ENCODE results near the gene NUP210L.
"Not testable (repeated sequence)": the region's sequence is repeated elsewhere in the genome, so short reads cannot be mapped to it uniquely, and the experiment has no call there.

NUP210L gene

DNA sequence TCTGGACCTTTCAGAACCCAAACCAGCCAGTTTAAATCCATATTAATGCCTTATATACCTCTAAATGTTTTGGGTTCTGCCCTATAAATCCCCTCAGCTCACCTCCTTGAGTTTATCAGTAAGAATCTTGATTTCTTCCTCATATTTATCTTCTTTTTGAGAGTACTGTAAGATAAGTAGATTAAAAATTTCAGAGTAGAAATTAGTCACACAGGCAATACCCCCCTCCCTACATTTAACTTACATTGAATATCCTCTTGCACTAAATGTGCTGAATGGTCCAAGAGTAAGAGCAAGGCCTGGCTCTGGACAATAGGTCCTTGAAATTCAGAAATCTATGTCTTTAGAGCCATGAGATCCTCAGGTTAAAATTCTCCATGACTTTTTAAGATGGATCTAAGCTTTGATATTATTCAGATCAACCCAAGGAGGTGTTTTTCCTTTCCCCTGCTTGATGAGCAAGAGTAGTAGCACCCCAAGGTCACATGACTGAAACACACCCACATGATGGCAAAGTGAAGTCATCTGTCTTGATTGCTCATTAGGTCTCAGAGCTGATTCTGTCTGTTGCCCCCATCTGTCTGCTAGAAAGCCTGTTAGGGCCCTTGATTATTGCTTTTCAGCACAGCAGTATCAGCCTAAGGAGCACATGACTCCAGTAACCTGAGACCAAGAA lies 15.8 kb upstream of the NUP210L start:
- DNase-seq (ENCODE audit: low spot score) = peak; percentile 46

DNA sequence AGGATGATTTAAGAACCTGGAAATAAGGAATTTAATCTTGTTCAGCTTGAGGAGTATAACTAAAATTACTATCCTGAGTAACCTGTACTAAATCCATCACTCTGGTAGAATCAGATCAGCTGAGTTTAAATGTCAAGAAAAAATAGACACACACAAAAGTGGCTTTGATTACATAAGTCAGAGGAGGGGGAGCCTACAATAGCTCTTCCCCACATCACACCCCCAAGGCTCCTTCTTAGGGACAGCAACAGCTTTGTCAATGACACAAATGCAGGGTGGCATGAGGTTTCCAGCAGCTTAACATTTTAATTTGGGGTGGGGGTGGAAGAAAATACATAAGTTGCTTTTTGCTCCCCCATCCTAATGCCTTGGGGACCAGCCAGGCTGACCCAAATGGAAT lies 12.6 kb upstream of the NUP210L start:
- no peak for DNase-seq (ENCODE audit: low spot score)

DNA sequence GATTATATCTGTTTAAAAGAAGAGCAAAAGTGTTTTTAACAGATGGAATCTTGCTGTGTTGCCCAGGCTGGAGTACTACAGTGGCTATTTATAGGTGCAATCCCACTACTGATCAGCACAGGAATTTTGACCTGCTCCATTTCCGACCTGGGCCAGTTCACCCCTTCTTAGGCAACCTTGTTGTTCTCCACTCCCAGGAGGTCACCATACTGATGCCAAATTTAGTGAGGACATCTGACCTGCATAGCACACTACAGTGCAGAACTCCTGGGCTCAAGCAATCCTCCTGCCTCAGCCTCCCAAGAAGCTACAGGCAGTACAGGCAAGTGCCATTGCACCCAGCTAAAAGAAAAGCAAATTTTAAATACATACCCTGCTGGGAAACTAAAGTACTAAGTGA lies 11.3 kb upstream of the NUP210L start:
- no peak for DNase-seq (ENCODE audit: low spot score)

DNA sequence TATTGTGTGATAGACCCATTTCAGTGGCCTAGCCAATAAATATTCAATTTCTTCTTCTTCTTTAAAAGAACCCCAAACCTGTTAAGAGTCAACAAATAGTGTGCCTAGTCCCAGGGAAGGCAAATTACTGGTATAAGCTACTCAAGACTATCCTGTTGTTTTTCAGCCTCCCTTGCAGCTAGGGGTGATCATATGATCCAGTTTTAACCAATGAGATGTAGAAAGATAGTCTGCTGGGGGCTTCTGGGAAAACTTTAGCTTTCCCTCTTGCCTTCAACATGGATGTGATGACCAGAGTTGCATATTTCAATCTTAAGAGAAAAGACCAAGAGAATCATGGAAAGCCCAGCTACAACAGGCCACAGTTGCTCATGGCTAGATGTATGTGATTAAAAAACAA lies 4.7 kb upstream of the NUP210L start:
- no peak for DNase-seq (ENCODE audit: low spot score)

DNA sequence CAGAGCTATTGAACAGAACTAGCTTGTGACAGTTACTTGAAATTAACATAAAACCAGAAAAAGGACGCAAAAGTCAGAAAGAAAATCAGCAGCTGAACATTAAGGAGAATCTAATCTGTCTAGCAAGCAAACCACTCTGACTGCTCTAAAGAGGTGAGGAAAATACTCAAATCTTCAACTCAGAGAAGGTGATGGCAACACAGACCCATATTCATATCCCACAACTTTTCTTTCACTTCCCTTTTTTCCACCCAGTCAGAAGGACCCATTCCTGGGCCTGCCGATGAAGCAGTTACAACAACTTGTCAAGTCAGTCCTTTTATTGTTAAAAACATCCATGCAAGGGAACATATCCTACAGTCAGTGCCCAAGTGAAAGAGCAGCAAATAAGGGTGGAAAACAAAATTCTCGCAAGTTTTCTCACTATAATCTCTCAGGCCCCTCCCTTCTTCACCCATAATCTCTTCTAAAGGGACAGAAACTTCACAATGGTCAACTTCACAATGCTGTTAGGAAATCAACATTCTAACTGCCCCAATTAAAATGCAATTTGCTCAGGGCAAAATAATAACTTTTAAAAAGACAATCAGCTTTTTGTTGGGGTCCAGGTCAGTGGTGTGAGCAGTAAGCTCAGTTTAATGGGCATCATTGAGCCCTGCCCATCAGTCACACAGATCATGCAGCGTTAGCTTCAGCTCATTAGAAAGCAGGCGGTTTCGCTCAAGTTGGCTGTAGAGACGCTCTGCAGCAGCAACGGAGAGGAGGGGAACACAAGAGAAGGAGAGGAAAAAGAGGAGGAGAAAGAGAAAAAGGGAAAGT lies 3.6 kb upstream of the NUP210L start:
- no peak for DNase-seq (ENCODE audit: low spot score)

DNA sequence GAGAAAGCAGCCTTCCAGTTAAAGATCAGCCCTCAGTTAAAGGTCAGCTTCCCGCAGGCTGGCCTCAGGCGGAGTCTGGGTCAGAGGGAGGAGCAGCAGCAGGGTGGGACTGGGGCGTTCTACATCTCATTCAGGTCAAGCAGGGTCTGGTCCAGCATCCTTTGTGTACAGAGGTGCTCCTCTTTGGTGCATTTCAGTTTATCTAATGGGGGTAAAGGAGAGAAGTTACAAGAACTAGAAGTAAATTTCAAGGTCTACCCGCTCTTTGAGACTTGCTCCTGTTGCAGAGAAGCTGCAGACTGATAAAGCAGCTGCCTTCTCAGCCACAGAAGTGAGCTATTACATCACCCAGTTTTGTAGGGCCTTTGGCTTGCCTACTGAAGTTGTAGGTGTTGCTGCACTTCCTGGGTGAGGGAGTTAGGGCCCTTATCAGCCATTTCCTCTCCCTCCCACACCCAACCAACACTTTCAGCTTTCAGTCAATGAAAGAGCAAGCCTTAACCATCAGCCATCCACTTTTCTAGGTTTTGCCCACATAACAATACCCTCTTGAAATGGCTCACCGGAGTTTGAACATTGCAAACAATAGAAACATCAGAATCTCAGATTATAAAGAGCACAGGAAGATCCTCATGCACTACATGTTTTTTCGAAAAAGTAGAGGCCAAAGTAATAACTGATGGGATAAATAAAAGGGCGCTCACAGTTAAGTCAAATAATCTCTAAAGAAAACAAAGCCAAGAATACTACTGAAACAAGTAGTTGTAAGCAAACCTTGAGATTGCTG lies 2.8 kb upstream of the NUP210L start:
- peak; percentile 84 for DNase-seq (ENCODE audit: low spot score)

DNA sequence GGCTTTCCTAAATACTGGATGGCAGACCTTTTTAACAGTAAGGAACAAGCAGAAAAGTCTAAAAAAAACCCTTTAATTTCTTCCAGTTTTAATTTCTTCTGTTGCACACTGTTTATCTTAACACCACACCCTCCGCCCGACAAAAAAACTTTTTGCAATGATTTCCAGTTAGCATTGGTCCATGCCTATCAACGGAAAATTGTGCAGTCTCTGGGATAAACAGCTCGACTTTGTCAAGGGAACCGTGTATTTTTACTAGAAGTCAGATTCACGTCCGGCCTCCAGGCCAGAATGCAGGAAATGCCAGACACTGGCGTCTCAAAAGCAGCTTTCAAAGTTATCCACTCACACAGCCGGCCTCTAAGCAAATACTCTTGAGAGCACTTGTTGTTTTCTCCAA lies 378 bp upstream of the NUP210L start:
- no peak for DNase-seq (ENCODE audit: low spot score)

DNA sequence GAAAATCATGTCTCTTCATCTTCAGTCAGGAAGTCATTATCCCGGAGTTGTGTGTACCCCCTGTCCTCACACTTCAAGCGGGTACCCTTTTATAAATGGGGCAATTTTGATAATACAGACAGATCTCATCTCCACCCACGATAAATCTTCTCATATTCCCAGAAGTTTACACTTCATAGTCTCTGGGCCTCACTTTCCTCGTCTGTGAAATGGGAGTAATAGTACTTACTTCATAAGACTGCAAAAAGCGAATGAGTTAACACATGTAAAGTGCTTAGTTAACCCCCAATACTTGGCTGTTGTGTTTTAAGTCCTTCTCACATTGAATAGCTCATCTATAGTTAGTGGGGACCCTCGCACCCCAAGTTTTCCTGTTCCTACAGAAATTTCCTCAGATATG lies 820 bp downstream of the NUP210L start:
- DNase-seq (ENCODE audit: low spot score) = no peak

DNA sequence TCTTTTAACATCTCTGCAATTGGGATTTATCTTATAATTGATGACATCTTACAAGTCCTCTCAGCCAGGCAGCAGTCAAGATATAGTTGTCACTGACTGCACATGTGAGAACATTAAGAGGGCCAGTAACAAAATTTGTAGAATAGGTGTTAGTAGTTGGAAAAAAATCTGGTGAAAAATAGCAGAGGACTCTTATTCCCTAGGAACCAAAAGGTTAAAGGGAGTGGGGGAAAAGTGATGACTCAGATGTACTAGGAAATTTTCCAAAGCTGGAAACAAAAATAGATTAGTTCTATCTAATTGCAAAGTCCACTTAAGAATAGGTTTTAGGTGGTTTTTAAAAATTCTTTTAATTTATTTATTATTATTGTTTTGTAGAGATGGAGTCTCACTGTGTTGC lies 3.6 kb downstream of the NUP210L start:
- no peak for DNase-seq (ENCODE audit: low spot score)

DNA sequence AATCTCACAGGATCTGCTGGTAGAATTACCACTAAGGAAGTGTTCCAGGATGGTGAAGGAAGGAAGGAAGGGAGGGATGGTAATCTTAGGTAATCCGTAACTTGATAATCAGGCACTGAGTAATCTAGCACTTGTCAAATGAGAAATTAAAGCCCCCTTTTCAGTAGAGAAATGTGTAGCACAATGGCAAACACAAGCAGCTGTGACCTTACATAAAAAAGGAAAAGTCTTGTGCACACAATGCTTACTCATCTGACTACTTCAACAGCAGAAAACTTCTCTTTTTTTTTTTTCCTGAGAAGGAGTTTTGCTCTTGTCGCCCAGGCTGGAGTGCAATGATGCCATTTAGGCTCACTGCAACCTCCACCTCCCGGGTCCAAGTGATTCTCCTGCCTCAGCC lies 6.1 kb downstream of the NUP210L start:
- DNase-seq (ENCODE audit: low spot score) = no peak

DNA sequence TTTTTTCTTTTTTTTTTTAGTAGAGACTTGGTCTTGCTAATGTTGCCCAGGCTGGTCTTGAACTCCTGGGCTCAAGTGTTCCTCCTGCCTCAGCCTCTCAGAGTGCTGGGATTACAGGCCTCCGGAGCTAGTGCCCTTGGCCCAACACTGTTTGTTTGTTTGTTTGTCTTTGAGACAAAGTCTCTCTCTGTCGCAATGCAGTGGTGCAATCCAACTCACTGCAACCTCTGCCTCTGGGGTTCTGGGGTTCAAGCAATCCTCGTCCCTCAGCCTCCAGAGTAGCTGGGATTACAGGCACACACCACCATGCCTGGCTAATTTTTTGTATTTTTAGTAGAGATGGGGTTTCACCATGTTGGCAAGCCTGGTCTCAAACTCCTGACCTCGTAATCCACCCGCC lies 7.4 kb downstream of the NUP210L start:
- not testable (repeated sequence) for DNase-seq (ENCODE audit: low spot score)

DNA sequence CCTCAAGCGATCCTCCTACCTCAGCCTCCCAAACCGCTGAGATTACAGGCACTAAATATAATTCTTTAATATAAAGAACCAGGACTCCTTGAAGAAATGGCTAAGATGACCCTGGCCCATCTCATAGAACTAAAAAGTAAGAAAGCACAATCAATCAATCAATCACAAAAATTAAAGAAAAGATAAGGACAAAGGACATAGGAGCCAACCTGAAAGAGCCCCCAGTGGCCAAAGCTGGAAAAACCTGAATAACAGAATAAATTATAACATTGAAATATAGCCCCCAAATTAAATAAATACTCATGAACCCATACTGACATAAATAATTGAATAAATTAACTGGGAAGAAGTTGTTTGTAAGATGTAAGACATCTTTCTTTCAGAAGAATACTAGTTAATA lies 8.9 kb downstream of the NUP210L start:
- no peak for DNase-seq (ENCODE audit: low spot score)

DNA sequence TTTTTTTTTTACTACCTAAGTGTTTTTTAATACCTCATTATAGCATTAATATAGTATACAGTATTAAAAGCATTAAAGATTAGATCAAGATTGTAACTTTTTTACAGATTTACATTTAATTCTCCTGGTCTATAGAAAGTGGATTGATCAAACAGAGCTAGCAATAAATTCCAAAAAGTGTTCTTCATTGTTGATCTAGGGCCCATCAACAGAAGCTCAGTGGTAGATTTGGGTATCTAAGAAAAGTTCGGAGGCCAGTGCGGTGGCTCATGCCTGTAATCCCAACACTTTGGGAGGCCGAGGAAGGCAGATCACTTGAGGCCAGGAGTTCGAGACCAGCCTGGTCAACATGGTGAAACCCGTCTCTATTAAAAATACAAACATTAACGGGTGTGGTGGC lies 12.5 kb downstream of the NUP210L start:
- DNase-seq (ENCODE audit: low spot score) = no peak

DNA sequence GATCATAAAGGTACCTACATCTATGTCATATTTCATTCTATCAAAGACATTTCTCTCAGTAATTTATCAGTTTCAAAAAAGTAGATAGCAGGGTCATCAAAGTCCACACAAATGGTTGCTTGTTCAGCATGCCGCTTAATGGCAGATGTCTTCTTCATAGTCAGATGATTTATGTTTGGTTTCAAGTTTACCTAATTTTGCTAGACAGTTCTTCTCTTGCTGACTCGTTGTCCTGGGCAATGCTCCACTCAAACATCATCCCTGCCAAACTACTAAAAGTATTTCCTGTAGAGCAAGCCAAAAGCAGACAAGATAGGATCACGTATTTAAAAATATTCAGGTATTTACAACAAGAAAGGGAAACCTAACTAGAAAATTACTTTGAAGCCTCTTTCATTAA lies 13.6 kb downstream of the NUP210L start:
- DNase-seq (ENCODE audit: low spot score) = no peak

DNA sequence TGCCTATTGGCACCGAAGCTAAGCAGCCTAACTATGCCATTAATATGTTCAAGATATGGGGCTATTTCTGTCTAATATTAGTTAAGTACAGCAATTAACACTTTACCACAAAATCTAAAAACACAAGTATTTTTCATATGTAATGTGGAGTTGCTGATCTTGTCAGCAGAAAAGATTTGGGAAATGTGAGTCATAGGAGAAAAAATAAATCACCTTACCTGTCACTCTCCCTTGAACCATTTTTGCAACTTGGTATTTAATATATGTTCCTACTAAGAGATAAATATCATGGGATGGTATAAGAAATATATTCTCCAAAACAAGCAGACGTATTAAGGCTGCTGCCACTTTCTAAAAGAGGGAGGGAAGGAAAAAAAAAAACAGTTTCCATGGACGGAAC lies 17.0 kb downstream of the NUP210L start:
- DNase-seq (ENCODE audit: low spot score) = no peak

DNA sequence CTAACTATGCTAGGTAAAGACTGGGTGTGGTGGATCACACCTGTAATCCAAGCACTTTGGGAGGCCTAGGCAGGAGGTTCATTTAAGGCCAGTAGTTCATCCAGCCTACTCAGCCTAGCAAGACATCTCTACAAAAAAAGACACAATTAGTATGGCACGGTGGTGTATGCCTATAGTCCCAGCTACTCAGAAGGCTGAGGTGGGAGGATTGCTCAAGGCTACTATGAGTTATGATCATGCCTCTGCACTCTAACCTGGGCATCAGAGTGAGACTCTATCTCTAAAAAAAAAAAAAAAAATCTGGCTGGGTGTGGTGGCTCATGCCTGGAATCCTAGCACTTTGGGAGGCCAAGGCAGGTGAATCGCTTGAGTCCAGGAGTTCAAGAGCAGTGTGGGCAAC lies 21.6 kb downstream of the NUP210L start:
- DNase-seq (ENCODE audit: low spot score) = no peak

DNA sequence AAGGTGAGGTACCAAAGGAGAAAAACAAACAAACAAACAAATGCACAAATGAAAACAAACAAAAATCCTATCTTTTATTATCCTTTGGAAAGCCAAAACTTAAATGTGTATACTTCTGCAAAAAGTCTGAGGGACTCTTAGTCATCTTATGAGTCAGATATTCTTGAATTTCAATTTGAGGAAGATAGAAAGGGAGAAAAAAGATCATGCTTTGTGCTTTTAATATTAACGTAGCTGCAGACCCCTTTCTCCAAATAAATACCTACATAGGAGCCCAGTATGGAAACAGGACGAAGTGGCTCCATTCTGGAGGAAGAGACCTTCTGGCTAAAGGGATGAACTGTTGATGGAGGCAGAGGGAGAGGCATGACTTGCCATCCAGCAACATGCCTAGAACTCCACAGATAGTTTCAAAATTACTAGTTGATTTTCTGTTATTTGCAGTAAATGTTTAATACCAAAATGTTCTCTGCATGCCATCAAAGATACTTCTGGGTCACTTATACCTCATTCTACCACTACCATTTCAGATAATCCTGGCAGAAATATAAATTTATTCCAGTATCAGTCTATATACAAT lies 25.4 kb downstream of the NUP210L start:
- DNase-seq (ENCODE audit: low spot score) = no peak

DNA sequence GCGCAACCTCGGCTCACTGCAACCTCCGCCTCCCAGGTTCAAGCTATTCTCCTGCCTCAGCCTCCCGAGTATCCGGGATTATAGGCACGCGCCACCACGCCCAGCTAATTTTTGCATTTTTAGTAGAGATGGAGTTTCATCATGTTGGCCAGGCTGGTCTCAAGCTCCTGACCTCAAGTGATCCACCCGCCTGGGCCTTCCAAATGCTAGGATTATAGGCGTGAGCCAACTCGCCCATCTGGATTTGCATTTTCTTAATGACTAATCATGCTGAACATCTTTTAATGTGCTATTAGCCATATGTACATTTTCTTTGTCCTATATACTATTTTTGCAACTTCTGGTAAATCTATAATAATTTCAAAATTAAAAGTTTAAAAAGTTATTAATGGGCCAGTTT lies 31.7 kb downstream of the NUP210L start:
- not testable (repeated sequence) for DNase-seq (ENCODE audit: low spot score)

DNA sequence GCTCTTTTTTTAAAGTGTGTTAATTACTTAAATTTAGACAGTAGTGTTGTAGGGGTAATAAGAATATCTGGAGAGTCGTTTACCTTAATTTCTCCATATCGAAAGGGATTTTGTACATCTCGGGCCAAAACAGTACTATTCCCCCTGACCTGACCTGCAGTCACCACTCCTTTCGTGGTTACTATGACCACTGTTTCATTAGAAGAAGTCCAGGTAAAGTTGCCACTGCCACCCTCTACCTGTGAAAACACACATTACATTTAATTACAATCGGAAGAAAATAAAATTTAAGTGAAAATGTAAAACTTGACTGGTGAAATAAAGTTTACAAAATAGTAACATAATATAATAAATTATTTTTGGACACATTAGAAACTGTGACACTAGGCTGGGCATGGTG lies 37.2 kb downstream of the NUP210L start:
- no peak for DNase-seq (ENCODE audit: low spot score)

DNA sequence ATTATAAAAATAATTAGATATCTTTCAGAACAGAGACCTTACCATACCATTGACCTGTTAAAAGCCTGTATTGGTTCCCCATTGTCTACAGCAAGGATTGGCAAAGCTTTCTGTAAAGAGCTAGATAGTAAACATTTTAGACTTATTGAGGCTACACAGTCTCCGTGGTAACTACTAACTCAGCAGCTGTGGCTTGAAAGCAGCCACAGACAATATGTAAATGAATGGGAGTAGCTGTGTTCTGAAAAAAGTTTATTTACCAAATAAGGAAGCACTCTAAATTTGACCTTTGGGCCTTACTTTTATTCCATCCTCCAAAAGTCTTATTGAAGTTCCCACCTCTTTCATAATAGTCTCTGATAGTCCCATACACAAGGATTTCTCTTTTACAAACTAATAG lies 39.7 kb downstream of the NUP210L start:
- peak; percentile 7 for DNase-seq (ENCODE audit: low spot score)

DNA sequence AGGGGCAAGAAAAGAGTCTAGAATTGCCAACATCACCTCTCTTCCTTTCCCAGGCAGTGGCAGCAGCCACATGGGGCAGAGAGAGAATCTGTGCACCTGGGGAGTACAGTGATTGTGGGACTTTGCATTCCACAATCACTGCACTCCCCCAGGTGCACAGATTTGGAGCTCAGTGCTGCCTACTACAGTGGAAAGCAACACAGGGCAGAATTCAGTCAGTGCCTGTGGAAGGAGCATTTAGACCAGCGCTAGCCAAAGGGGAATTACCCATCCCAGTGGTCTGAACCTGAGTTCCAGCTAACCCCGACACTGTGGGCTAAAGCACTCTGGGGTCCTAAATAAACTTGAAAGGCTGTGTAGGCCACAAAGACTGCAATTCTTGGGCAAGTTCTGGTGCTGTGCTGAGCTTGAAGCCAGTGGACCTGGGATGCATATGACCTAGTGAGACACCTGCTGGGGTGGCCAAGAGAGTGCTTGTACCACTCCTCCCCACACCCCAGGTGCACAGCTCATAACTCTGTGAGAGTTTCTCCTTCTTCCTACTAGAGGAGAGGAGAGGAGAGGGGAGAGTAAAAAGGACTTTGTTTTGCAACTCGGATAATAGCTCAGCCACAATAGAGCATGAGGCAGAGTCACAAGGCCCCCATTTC lies 50.3 kb downstream of the NUP210L start:
- no peak for DNase-seq (ENCODE audit: low spot score)

DNA sequence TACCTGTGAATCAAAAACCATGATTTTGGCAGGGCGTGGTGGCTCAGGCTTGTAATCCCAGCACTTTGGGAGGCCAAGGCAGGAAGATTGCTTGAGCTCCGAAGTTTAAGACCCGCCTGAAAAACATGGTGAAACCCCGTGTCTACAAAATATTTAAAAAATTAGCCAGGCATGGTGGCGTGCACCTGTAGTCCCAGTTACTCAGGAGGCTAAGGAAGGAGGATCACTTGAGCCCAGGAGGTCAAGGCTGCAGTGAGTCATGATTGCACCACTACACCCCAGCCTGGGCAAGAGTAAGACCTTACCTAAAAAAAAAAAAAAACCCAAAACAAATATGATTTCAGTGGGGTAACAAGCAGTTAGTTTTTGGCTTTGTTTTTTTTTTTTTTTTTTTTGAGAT lies 54.7 kb downstream of the NUP210L start:
- not testable (repeated sequence) for DNase-seq (ENCODE audit: low spot score)

Measured in CD4-positive, alpha-beta T cell treated with Interleukin-15 for 4 hours (primary cell).